IMR-90 (cell line): ENCODE results near the gene NMT1. TPM values are rescaled to one million over a fixed set of nuclear protein-coding genes. Genes with fewer than 3 reads are reported as not detected.

Experiments used
- ATAC-seq: fragments of 200-7000 bp; cut with Tn5 transposase; 2 replicates; pipeline ENCODE4 v1.9.1; 2020; ENCODE audit warnings: low read depth, mild to moderate bottlenecking, moderate library complexity
- BruUV-seq: library from RNA; stranded (reverse); fragments of 400-500 nt; replicated peaks from 2 replicates; lab custom pipeline; 2021; lab: Mats Ljungman, UMichigan
- CTCF ChIA-PET: fragments of 300-600 bp; formaldehyde crosslinking; extraction: SDS; loops from one replicate; lab custom pipeline; 2021; ENCODE audit warnings: antibody characterized with exemption; lab: Yijun Ruan, JAX
- POLR2A ChIA-PET: fragments of 300-600 bp; sonication (Branson Sonifier 250); formaldehyde crosslinking; loops from one replicate; lab custom pipeline; 2022; ENCODE audit warnings: antibody characterized with exemption; ENCODE audit not compliant: unreplicated experiment; lab: Charles Lee
- DNase-seq: peaks from one replicate; pipeline ENCODE4 v3.0.0; 2013
- H2AFZ ChIP-seq: replicated peaks from 2 replicates; pipeline ENCODE3; 2013; ENCODE audit warnings: low read length, mild to moderate bottlenecking; ENCODE audit not compliant: poor library complexity
- H2AK5ac ChIP-seq: 2 replicates; pipeline ENCODE4 v1.6.1; 2013; ENCODE audit warnings: low read depth, low read length, inconsistent platforms
- H2AK9ac ChIP-seq: replicated peaks from 2 replicates; pipeline ENCODE3; 2013; ENCODE audit warnings: mild to moderate bottlenecking, low read depth, low read length, moderate library complexity; ENCODE audit not compliant: poor library complexity
- H2BK120ac ChIP-seq: 2 replicates; pipeline ENCODE4 v1.6.1; 2013; ENCODE audit warnings: low read depth, low read length, inconsistent platforms
- H2BK15ac ChIP-seq: 3 replicates; pipeline ENCODE4 v1.6.1; 2013; ENCODE audit warnings: low read depth, low read length, inconsistent platforms
- H2BK20ac ChIP-seq: 2 replicates; pipeline ENCODE4 v1.6.1; 2013; ENCODE audit warnings: low read depth, mild to moderate bottlenecking, inconsistent platforms, low read length, moderate library complexity
- H2BK5ac ChIP-seq: 2 replicates; pipeline ENCODE4 v1.6.1; 2013; ENCODE audit warnings: mild to moderate bottlenecking, low read depth, low read length, inconsistent platforms; ENCODE audit not compliant: poor library complexity, severe bottlenecking
- H3K14ac ChIP-seq: replicated peaks from 2 replicates; pipeline ENCODE4 v1.6.1; 2013; ENCODE audit warnings: low read depth, low read length, inconsistent platforms
- H3K18ac ChIP-seq: 2 replicates; pipeline ENCODE4 v1.6.1; 2013; ENCODE audit warnings: low read depth, low read length, control low read depth
- H3K23ac ChIP-seq: 2 replicates; pipeline ENCODE4 v1.6.1; 2013; ENCODE audit warnings: low read depth, low read length, inconsistent platforms
- H3K27ac ChIP-seq: 2 replicates; pipeline ENCODE4 v1.5.1; 2013; ENCODE audit warnings: mild to moderate bottlenecking, control low read depth, low read length; ENCODE audit not compliant: insufficient read depth
- H3K27me3 ChIP-seq: 2 replicates; pipeline ENCODE4 v1.6.1; 2013; ENCODE audit warnings: low read length; ENCODE audit not compliant: control insufficient read depth, insufficient read depth
- H3K36me3 ChIP-seq: 2 replicates; pipeline ENCODE4 v1.6.1; 2013; ENCODE audit warnings: low read length, mixed read lengths; ENCODE audit not compliant: control insufficient read depth, insufficient read depth
- H3K4ac ChIP-seq: 2 replicates; pipeline ENCODE4 v1.6.1; 2013; ENCODE audit warnings: low read depth, low read length, inconsistent platforms
- H3K4me1 ChIP-seq: 2 replicates; pipeline ENCODE4 v1.6.1; 2013; ENCODE audit warnings: low read length, mixed read lengths; ENCODE audit not compliant: control insufficient read depth, insufficient read depth
- H3K4me2 ChIP-seq: 2 replicates; pipeline ENCODE4 v1.6.1; 2013; ENCODE audit warnings: low read depth, mild to moderate bottlenecking, control low read depth, low read length, moderate library complexity
- H3K4me3 ChIP-seq: 2 replicates; pipeline ENCODE4 v1.5.1; 2013; ENCODE audit warnings: low read depth, mild to moderate bottlenecking, control low read depth, low read length, moderate library complexity; ENCODE audit not compliant: insufficient read depth
- H3K56ac ChIP-seq: 2 replicates; pipeline ENCODE4 v1.6.1; 2013; ENCODE audit warnings: low read length, inconsistent platforms; ENCODE audit not compliant: insufficient read depth; ENCODE audit errors: extremely low read depth
- H3K79me1 ChIP-seq, 2 experiments: 2 replicates each; pipeline ENCODE4 v1.6.1; 2013; ENCODE audit warnings: low read length in 2 of 2, inconsistent platforms in 1 of 2, low read depth in 1 of 2
- H3K9ac ChIP-seq: 2 replicates; pipeline ENCODE4 v1.6.1; 2013; ENCODE audit warnings: low read depth, low read length, control low read depth
- H3K9me1 ChIP-seq: 2 replicates; pipeline ENCODE4 v1.6.1; 2013; ENCODE audit warnings: low read length, inconsistent platforms; ENCODE audit not compliant: insufficient read depth
- H3K9me3 ChIP-seq: 2 replicates; pipeline ENCODE4 v1.6.1; 2013; ENCODE audit warnings: low read length; ENCODE audit not compliant: control insufficient read depth, insufficient read depth
- H4K20me1 ChIP-seq: 2 replicates; pipeline ENCODE4 v1.6.1; 2013; ENCODE audit warnings: low read length, inconsistent platforms; ENCODE audit not compliant: insufficient read depth
- H4K5ac ChIP-seq: 2 replicates; pipeline ENCODE4 v1.6.1; 2013; ENCODE audit warnings: mild to moderate bottlenecking, low read depth, low read length, control low read depth
- H4K8ac ChIP-seq, 2 experiments: 2 replicates each; pipeline ENCODE4 v1.6.1; 2013; ENCODE audit warnings: low read depth in 2 of 2, low read length in 2 of 2, control low read depth in 1 of 2, inconsistent platforms in 1 of 2
- H4K91ac ChIP-seq: 2 replicates; pipeline ENCODE4 v1.6.1; 2013; ENCODE audit warnings: low read depth, low read length, inconsistent platforms; ENCODE audit not compliant: insufficient read depth
- MXI1 ChIP-seq: IDR thresholded peaks from 2 replicates; pipeline ENCODE4 v1.6.1; 2012; ENCODE audit warnings: low read depth, mild to moderate bottlenecking, low read length, moderate library complexity, borderline replicate concordance
- WGBS, 2 experiments: methylation state at CpG; one replicate each; pipeline versions ENCODE4 v1.1.5 to v1.1.7; 2013; ENCODE audit warnings: missing lambda C conversion rate in 2 of 2; ENCODE audit not compliant: insufficient read length in 1 of 2; ENCODE audit errors: extremely low coverage in 2 of 2; 5-methylcytosine and 5-hydroxymethylcytosine counted together
- dilution Hi-C: fragments of 300-500 bp; cut with HindIII; formaldehyde crosslinking; loops from one replicate; pipeline ENCODE4 v1.14.3; 2018; ENCODE audit warnings: low sequenced_read_pairs; ENCODE audit not compliant: unreplicated experiment
- in situ Hi-C: fragments of 300-500 bp; cut with MboI; formaldehyde crosslinking; loops from 3 replicates; pipeline ENCODE4 v1.14.3; 2019; ENCODE audit warnings: low sequenced_read_pairs, inconsistent platforms, mixed read lengths
- intact Hi-C: fragments of 100-400 bp; cut with micrococcal nuclease; formaldehyde crosslinking; loops from 2 replicates; pipeline ENCODE4 v1.10.0; 2022
- polyA plus RNA-seq, 3 experiments: library from polyadenylated mRNA; depleted of rRNA; stranded (reverse); fragments of >200 nt; gene quantifications; 2 replicates each; pipeline ENCODE4 v1.2.3, GENCODE V29; 2012; ENCODE audit warnings: low replicate concordance in 1 of 3
- total RNA-seq: library from RNA; depleted of rRNA; stranded (reverse); fragments of >200 nt; gene quantifications from 2 replicates; pipeline ENCODE4 v1.2.3, GENCODE V29; 2012

NMT1 gene
- total and polyA plus RNA-seq, 2 of the 4 experiments (the other 2 are of a cell fraction) = 38.0 to 60.6 TPM

- Histone ChIP-seq H4K91ac (no peak overlapping the region), H3K4ac (no peak overlapping the region), H4K8ac (no peak overlapping the region), H2BK20ac (no peak overlapping the region), H2AK5ac (no peak overlapping the region), H3K23ac (no peak overlapping the region), H2BK15ac (no peak overlapping the region), H2BK120ac (no peak overlapping the region), H3K9me3 (no peaks in the 10 kb centered on the region), H4K20me1 (no peaks in the 10 kb centered on the region), H3K4me2 (no peak overlapping the region), H3K14ac (no peak overlapping the region), H3K36me3 (peaks cover 49% of the 10 kb centered on the region), H3K9me1 (no peaks in the 10 kb centered on the region), H3K4me3 (no peak overlapping the region), H3K18ac (no peak overlapping the region), H3K56ac (no peak overlapping the region), H3K27ac (no peak overlapping the region), H2AFZ (no peak overlapping the region), H3K27me3 (no peaks in the 10 kb centered on the region), H2AK9ac (no peak overlapping the region), H4K5ac (no peak overlapping the region), H3K9ac (no peak overlapping the region), H3K4me1 (peaks cover 5% of the 10 kb centered on the region; the same call in 1 of the 2 replicates), H3K79me1 (no peaks in the 10 kb centered on the region; a peak in 1 of 4 replicates), H2BK5ac (no peak overlapping the region)
- ATAC-seq (no peak), DNase-seq (no peak)
- intact Hi-C loops = no loop called here
- POLR2A ChIA-PET = no interaction called here
- no peak for TF ChIP-seq MXI1
- 81% methylated on average over 7 of the region's 26 CpGs; no CpG with 5 or more reads in 1 of the 2 experiments for WGBS, 2 experiments
- dilution Hi-C loops = no loop called here
- no TSS peak for BruUV-seq
- in situ Hi-C loops = no loop called here
- CTCF ChIA-PET = no interaction called here
These were observed 54.0 kb downstream of the NMT1 start for GRCh38 chr17:45115015-45115625.
